HG02610 (cell line): ENCODE results near the gene RAB11A.

Source experiments
- ATAC-seq: cut with Tn5 transposase; IDR thresholded peaks from one replicate; pipeline ENCODE4 v1.9.1; 2021; ENCODE audit warnings: mild to moderate bottlenecking, moderate library complexity; ENCODE audit not compliant: unreplicated experiment

The RAB11A gene

GRCh38 chr15:65916041-65916663 is 46.9 kb downstream of the RAB11A start:
- no peak for ATAC-seq

GRCh38 chr15:65916664-65917406 is 47.5 kb downstream of the RAB11A start:
- peak; percentile 70 for ATAC-seq

GRCh38 chr15:65917407-65917756 is 48.1 kb downstream of the RAB11A start:
- no peak for ATAC-seq

GRCh38 chr15:65917936-65918335 is 48.6 kb downstream of the RAB11A start:
- no peak for ATAC-seq

GRCh38 chr15:65918357-65918920 is 49.1 kb downstream of the RAB11A start:
- peak; percentile 23 for ATAC-seq

GRCh38 chr15:65918945-65919344 is 49.7 kb downstream of the RAB11A start:
- ATAC-seq: no peak

- no peak for ATAC-seq
These were observed 50.1 kb downstream of the RAB11A start for GRCh38 chr15:65919353-65919752.

- ATAC-seq: no peak
These were observed 50.8 kb downstream of the RAB11A start for GRCh38 chr15:65920121-65920520.

GRCh38 chr15:65920825-65921309 is 51.6 kb downstream of the RAB11A start:
- peak; percentile 35 for ATAC-seq

- no peak for ATAC-seq
These were observed 52.5 kb downstream of the RAB11A start for GRCh38 chr15:65921780-65922179.

- ATAC-seq: no peak
These were observed 53.3 kb downstream of the RAB11A start for GRCh38 chr15:65922621-65923020.

GRCh38 chr15:65923264-65923663 is 54.0 kb downstream of the RAB11A start:
- ATAC-seq: no peak

- no peak for ATAC-seq
These were observed 54.7 kb downstream of the RAB11A start for GRCh38 chr15:65924004-65924403.

- no peak for ATAC-seq
These were observed 56.0 kb downstream of the RAB11A start for GRCh38 chr15:65925338-65925737.

- ATAC-seq: peak; percentile 11
These were observed 57.2 kb downstream of the RAB11A start for GRCh38 chr15:65926459-65926858.

GRCh38 chr15:65926899-65927298 is 57.6 kb downstream of the RAB11A start:
- ATAC-seq: peak; percentile 63

GRCh38 chr15:65927545-65927944 is 58.3 kb downstream of the RAB11A start:
- ATAC-seq: no peak

- ATAC-seq: no peak
These were observed 60.3 kb downstream of the RAB11A start for GRCh38 chr15:65929573-65929972.

- ATAC-seq: no peak
These were observed 60.8 kb downstream of the RAB11A start for GRCh38 chr15:65930134-65930533.

GRCh38 chr15:65931221-65931620 is 61.9 kb downstream of the RAB11A start:
- no peak for ATAC-seq

- ATAC-seq: no peak
These were observed 66.1 kb downstream of the RAB11A start for GRCh38 chr15:65935391-65935790.

GRCh38 chr15:65936282-65936681 is 67.0 kb downstream of the RAB11A start:
- ATAC-seq: no peak
